GM12878 (cell line): ENCODE results near the gene NMUR2. TPM values are rescaled to one million over a fixed set of nuclear protein-coding genes. Genes with fewer than 3 reads are reported as not detected.

Experiments
- ATAC-seq: fragments of 200-7000 bp; cut with Tn5 transposase; 3 replicates; pipeline ENCODE4 v1.9.1; 2020; ENCODE audit warnings: mild to moderate bottlenecking, moderate library complexity
- BruUV-seq: library from RNA; stranded (reverse); fragments of 400-500 nt; replicated peaks from 2 replicates; lab custom pipeline; 2021; lab: Mats Ljungman, UMichigan
- CTCF ChIA-PET: fragments of 300-600 bp; sonication (Branson Sonifier 250); formaldehyde crosslinking; extraction: SDS; loops from one replicate; lab custom pipeline; 2021; ENCODE audit warnings: inconsistent platforms; lab: Yijun Ruan, JAX
- POLR2A ChIA-PET: fragments of 350-600 bp; formaldehyde crosslinking; extraction: SDS; loops from one replicate; lab custom pipeline; 2021; ENCODE audit warnings: inconsistent platforms; lab: Charles Lee
- RAD21 ChIA-PET: fragments of 300-600 bp; sonication (Branson Sonifier 250); formaldehyde crosslinking; loops from one replicate; lab custom pipeline; 2023; ENCODE audit warnings: antibody characterized with exemption; ENCODE audit not compliant: unreplicated experiment; lab: Charles Lee
- SMC1A ChIA-PET: fragments of 300-600 bp; sonication (Branson Sonifier 250); formaldehyde crosslinking; loops from one replicate; lab custom pipeline; 2023; ENCODE audit not compliant: unreplicated experiment, uncharacterized antibody; lab: Charles Lee
- DNase-seq: peaks from one replicate; pipeline ENCODE4 v3.0.0-alpha.2; 2011; ENCODE audit warnings: low read depth, low spot score
- FAIRE-seq: peaks from 3 replicates; lab custom pipeline; 2011; peaks lifted over from hg19 to GRCh38; lab: Jason Lieb, UNC
- H2AFZ ChIP-seq: 2 replicates; pipeline ENCODE4 v1.6.0; 2011; ENCODE audit warnings: low read depth, low read length, control low read depth; ENCODE audit not compliant: control insufficient read depth
- H3K27ac ChIP-seq: 2 replicates; pipeline ENCODE4 v1.5.1; 2011; ENCODE audit warnings: control low read depth; ENCODE audit not compliant: control insufficient read depth, insufficient read depth
- H3K27me3 ChIP-seq, 2 experiments: replicated peaks in 1 of 2; 2 replicates each; pipeline versions ENCODE4 v1.6.0 to v1.6.1; 2011; ENCODE audit warnings: low read length in 1 of 2; ENCODE audit not compliant: control insufficient read depth in 2 of 2, insufficient read depth in 2 of 2
- H3K36me3 ChIP-seq, 2 experiments: 2 replicates each; pipeline ENCODE4 v1.5.1; 2011; ENCODE audit warnings: low read length in 1 of 2; ENCODE audit not compliant: control insufficient read depth in 2 of 2, insufficient read depth in 2 of 2
- H3K4me1 ChIP-seq: 2 replicates; pipeline ENCODE4 v1.6.1; 2011; ENCODE audit warnings: mild to moderate bottlenecking, low read length, moderate library complexity, mixed read lengths; ENCODE audit not compliant: control insufficient read depth, insufficient read depth
- H3K4me2 ChIP-seq: 2 replicates; pipeline ENCODE4 v1.6.0; 2011; ENCODE audit warnings: control low read depth; ENCODE audit not compliant: control insufficient read depth, insufficient read depth
- H3K4me3 ChIP-seq: fragments of 200-600 bp; sonication (generic); 2 replicates; pipeline ENCODE4 v1.5.1; 2016
- H3K79me2 ChIP-seq: 2 replicates; pipeline ENCODE4 v1.6.0; 2011; ENCODE audit warnings: low read length; ENCODE audit not compliant: control insufficient read depth, insufficient read depth
- H3K9ac ChIP-seq: 2 replicates; pipeline ENCODE4 v1.8.0; 2011; ENCODE audit warnings: low read length, control low read depth, mixed read lengths; ENCODE audit not compliant: control insufficient read depth, insufficient read depth
- H3K9me3 ChIP-seq: replicated peaks from 3 replicates; pipeline ENCODE4 v1.5.1; 2011; ENCODE audit warnings: mild to moderate bottlenecking, low read length; ENCODE audit not compliant: control insufficient read depth, insufficient read depth
- H4K20me1 ChIP-seq: 2 replicates; pipeline ENCODE4 v1.6.0; 2011; ENCODE audit not compliant: control insufficient read depth, insufficient read depth
- ATF7 ChIP-seq: fragments of 450-650 bp; IDR thresholded peaks from 2 replicates; pipeline ENCODE4 v1.6.1; 2016; ENCODE audit warnings: low read depth, mild to moderate bottlenecking
- BACH1 ChIP-seq: fragments of 450-650 bp; IDR thresholded peaks from 2 replicates; pipeline ENCODE4 v1.6.1; 2017; ENCODE audit warnings: mild to moderate bottlenecking, borderline replicate concordance
- DPF2 ChIP-seq: fragments of 450-650 bp; IDR thresholded peaks from 2 replicates; pipeline ENCODE4 v1.6.1; 2017; ENCODE audit warnings: mild to moderate bottlenecking
- HDAC6 ChIP-seq: fragments of 200-600 bp; sonication (generic); IDR thresholded peaks from one replicate; pipeline ENCODE4 v1.8.0; 2017; ENCODE audit warnings: antibody characterized with exemption; ENCODE audit not compliant: unreplicated experiment
- IKZF1 ChIP-seq: fragments of 450-650 bp; conservative IDR thresholded peaks from 2 replicates; pipeline ENCODE4 v1.6.1; 2017; ENCODE audit warnings: antibody characterized with exemption, mild to moderate bottlenecking
- MXI1 ChIP-seq: fragments of 150-350 bp; IDR thresholded peaks from 2 replicates; pipeline ENCODE4 v1.6.1; 2011; ENCODE audit warnings: low read depth, mild to moderate bottlenecking, inconsistent platforms, low read length, improper control_type of control experiment
- NFYA ChIP-seq: IDR thresholded peaks from 2 replicates; pipeline ENCODE4 v1.6.1; 2011; ENCODE audit warnings: low read depth, mild to moderate bottlenecking, low read length, improper control_type of control experiment, borderline replicate concordance
- NR2C1 ChIP-seq: fragments of 450-650 bp; IDR thresholded peaks from 2 replicates; pipeline ENCODE4 v1.6.1; 2017; ENCODE audit warnings: antibody characterized with exemption, mild to moderate bottlenecking, moderate library complexity
- PAX8 ChIP-seq: fragments of 450-650 bp; IDR thresholded peaks from 2 replicates; pipeline ENCODE4 v1.6.1; 2017; ENCODE audit warnings: mild to moderate bottlenecking, moderate library complexity
- SRF ChIP-seq, 2 experiments: IDR thresholded peaks; 2 replicates each; pipeline ENCODE4 v1.6.1; 2011; ENCODE audit warnings: low read depth in 2 of 2, low read length in 2 of 2, mild to moderate bottlenecking in 1 of 2, moderate library complexity in 1 of 2
- SUPT20H ChIP-seq: IDR thresholded peaks from 2 replicates; pipeline ENCODE4 v1.6.1; 2011; ENCODE audit warnings: low read depth, mild to moderate bottlenecking, low read length, moderate library complexity, borderline replicate concordance; ENCODE audit not compliant: control insufficient read depth
- TCF7 ChIP-seq: IDR thresholded peaks from 2 replicates; pipeline ENCODE4 v1.6.1; 2014; ENCODE audit warnings: antibody characterized with exemption, borderline replicate concordance
- ZZZ3 ChIP-seq: IDR thresholded peaks from 2 replicates; pipeline ENCODE4 v1.6.1; 2011; ENCODE audit warnings: low read depth; ENCODE audit not compliant: control insufficient read depth, insufficient read length
- WGBS: methylation state at CpG from one replicate; pipeline ENCODE4 v1.1.6; 2016; ENCODE audit warnings: low lambda C conversion rate; ENCODE audit not compliant: insufficient replicate concordance, insufficient coverage; ENCODE audit errors: missing lambda C conversion rate; 5-methylcytosine and 5-hydroxymethylcytosine counted together
- in situ Hi-C: fragments of 300-500 bp; cut with MboI; formaldehyde crosslinking; loops from 9 replicates; pipeline ENCODE4 v1.14.3; 2018; ENCODE audit warnings: mixed read lengths
- intact Hi-C: fragments of 100-400 bp; cut with micrococcal nuclease; formaldehyde crosslinking; loops from one replicate; pipeline ENCODE4 v1.14.2; 2022; ENCODE audit not compliant: unreplicated experiment
- polyA plus RNA-seq, 11 experiments: library from polyadenylated mRNA; depleted of rRNA in 4 of 11; unstranded in 6 of 11; stranded (reverse) in 5 of 11; fragments of >200 nt; fragmentation: Nextera tagmentation in 4 of 11; fragmentation: Illumina TruSeq in 1 of 11; extraction: Ambion mirVana in 4 of 11; extraction: Trizol in 1 of 11; gene quantifications; 1 replicate in 1 of 11; 2 replicates in 10 of 11; pipeline versions ENCODE4 v1.2.1 to v1.2.3, GENCODE V29; 2011 to 2016; ENCODE audit warnings: inconsistent platforms in 2 of 11, missing spikeins in 2 of 11, low read depth in 1 of 11
- total RNA-seq, 4 experiments: library from RNA; depleted of rRNA in 3 of 4; stranded (reverse); fragments of >200 nt in 3 of 4; fragmentation: Illumina TruSeq in 1 of 4; extraction: Trizol in 1 of 4; gene quantifications; 2 replicates each; pipeline versions ENCODE4 v1.2.1 to v1.2.3, GENCODE V29; 2013 to 2021
- TF ChIP-seq, protein P1 (sequence below): fragments of 150-350 bp; IDR thresholded peaks from 2 replicates; pipeline ENCODE4 v1.6.1; 2016; ENCODE audit warnings: low read depth, low read length

Gene NMUR2
- total and polyA plus RNA-seq, 10 of the 15 experiments (the other 5 are each of a cell fraction or from before 2014, with no cell fraction given): 0.06 to 0.11 (median 0.06) TPM; not detected in 7

DNA sequence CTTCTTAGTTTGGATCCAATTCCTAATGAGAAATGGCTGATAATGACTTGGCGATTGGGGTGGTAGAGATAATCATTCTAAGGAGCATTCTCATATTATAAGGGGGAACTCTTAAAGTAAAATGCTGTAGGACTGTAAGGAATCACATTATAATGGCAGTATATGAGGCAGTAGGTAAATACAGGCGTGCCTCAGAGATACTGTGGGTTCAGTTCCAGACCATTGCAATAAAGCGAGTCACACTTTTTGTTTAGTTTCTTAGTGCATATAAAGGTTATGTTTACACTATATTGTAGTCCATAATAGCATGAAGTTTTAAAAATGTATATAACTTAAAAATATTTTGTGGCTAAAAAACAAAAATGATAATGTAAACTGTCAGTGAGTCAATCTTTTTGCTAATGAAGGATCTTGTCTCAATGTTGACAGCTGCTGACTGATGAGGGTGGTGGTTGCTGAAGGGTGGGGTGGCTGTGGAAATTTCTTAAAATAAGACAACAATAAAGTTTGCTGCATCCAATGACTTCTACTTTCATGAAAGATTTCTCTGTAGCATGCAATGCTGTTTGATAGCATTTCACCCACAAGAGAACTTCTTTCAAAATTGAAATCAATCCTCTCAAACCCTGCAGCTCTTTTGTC, 15.8 kb downstream of the NMUR2 start:
- in situ Hi-C loops: no loop called here
- intact Hi-C loops: no loop called here
- ChIA-PET RAD21 (no interaction called here), POLR2A (no interaction called here), SMC1A (interaction anchor here (1.6 kb wide), 1 partner anchor 116 kb away, joined by 3 read pairs; no protein-coding TSS in a partner anchor)
- Histone ChIP-seq H3K79me2 (no peaks in the 10 kb centered on the region), H3K27me3 (no peaks in the 10 kb centered on the region), H3K4me1 (no peaks in the 10 kb centered on the region), H3K9me3 (no peaks in the 10 kb centered on the region), H2AFZ (no peak overlapping the region), H3K4me3 (no peak overlapping the region)
- no TSS peak for BruUV-seq
- DNase-seq: no peak
- TF ChIP-seq IKZF1 (no peak), SUPT20H (no peak), DPF2 (no peak), HDAC6 (no peak), ATF7 (no peak), PAX8 (no peak), ZZZ3 (no peak), SRF (IDR thresholded peaks at IDR 0.05; ENCODE audit: low read depth in 2 of 2, low read length in 2 of 2) (no peak), NR2C1 (no peak), NFYA (no peak), TCF7 (no peak), BACH1 (no peak), MXI1 (no peak)
- TF ChIP-seq, protein P1, sequence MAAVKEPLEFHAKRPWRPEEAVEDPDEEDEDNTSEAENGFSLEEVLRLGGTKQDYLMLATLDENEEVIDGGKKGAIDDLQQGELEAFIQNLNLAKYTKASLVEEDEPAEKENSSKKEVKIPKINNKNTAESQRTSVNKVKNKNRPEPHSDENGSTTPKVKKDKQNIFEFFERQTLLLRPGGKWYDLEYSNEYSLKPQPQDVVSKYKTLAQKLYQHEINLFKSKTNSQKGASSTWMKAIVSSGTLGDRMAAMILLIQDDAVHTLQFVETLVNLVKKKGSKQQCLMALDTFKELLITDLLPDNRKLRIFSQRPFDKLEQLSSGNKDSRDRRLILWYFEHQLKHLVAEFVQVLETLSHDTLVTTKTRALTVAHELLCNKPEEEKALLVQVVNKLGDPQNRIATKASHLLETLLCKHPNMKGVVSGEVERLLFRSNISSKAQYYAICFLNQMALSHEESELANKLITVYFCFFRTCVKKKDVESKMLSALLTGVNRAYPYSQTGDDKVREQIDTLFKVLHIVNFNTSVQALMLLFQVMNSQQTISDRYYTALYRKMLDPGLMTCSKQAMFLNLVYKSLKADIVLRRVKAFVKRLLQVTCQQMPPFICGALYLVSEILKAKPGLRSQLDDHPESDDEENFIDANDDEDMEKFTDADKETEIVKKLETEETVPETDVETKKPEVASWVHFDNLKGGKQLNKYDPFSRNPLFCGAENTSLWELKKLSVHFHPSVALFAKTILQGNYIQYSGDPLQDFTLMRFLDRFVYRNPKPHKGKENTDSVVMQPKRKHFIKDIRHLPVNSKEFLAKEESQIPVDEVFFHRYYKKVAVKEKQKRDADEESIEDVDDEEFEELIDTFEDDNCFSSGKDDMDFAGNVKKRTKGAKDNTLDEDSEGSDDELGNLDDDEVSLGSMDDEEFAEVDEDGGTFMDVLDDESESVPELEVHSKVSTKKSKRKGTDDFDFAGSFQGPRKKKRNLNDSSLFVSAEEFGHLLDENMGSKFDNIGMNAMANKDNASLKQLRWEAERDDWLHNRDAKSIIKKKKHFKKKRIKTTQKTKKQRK: no peak
- TF ChIP-seq, all 136 proteins: peak for 0
- FAIRE-seq (no peak), ATAC-seq (no peak)
- Histone ChIP-seq H4K20me1 (no peaks in the 10 kb centered on the region), H3K27ac (no peak overlapping the region), H3K36me3 (no peaks in the 10 kb centered on the region), H3K4me2 (no peak overlapping the region), H3K9ac (no peak overlapping the region)
- CTCF ChIA-PET: no interaction called here
- WGBS: 20% methylated on average over 3 of the region's 3 CpGs
